Kidney capillary endothelial cell (primary cell): ENCODE results near the gene TRPM5.

ENCODE experiments used
- DNase-seq: peaks from one replicate; pipeline ENCODE4 v3.0.0-alpha.2; 2018; ENCODE audit warnings: low spot score

Gene TRPM5

GRCh38 chr11:2470495-2470894 is 26.2 kb upstream of the TRPM5 start:
- DNase-seq: no peak

- no peak for DNase-seq
These were observed 24.3 kb upstream of the TRPM5 start for GRCh38 chr11:2468363-2469235.

- DNase-seq: no peak
These were observed 23.4 kb upstream of the TRPM5 start for GRCh38 chr11:2467695-2468055.

GRCh38 chr11:2466869-2467694 is 22.8 kb upstream of the TRPM5 start:
- DNase-seq: no peak

- no peak for DNase-seq
These were observed 21.9 kb upstream of the TRPM5 start for GRCh38 chr11:2466069-2466801.

GRCh38 chr11:2465202-2466068 is 21.1 kb upstream of the TRPM5 start:
- no peak for DNase-seq

- no peak for DNase-seq
These were observed 20.3 kb upstream of the TRPM5 start for GRCh38 chr11:2464451-2465165.

- no peak for DNase-seq
These were observed 19.5 kb upstream of the TRPM5 start for GRCh38 chr11:2463766-2464277.

GRCh38 chr11:2462986-2463765 is 18.9 kb upstream of the TRPM5 start:
- no peak for DNase-seq

- no peak for DNase-seq
These were observed 18.2 kb upstream of the TRPM5 start for GRCh38 chr11:2462543-2462985.

- DNase-seq: no peak
These were observed 17.7 kb upstream of the TRPM5 start for GRCh38 chr11:2461956-2462542.

GRCh38 chr11:2461253-2461955 is 17.1 kb upstream of the TRPM5 start:
- no peak for DNase-seq

- DNase-seq: no peak
These were observed 16.4 kb upstream of the TRPM5 start for GRCh38 chr11:2460540-2461252.

GRCh38 chr11:2459796-2460531 is 15.7 kb upstream of the TRPM5 start:
- no peak for DNase-seq

- DNase-seq: no peak
These were observed 14.9 kb upstream of the TRPM5 start for GRCh38 chr11:2459016-2459725.

- no peak for DNase-seq
These were observed 14.0 kb upstream of the TRPM5 start for GRCh38 chr11:2458321-2458720.

- DNase-seq: no peak
These were observed 9.1 kb upstream of the TRPM5 start for GRCh38 chr11:2453436-2453835.
